Activated naive CD8-positive, alpha-beta T cell (primary cell): ENCODE results near the gene ADRA1B.
A peak's percentile ranks its signal among the peaks of the same experiment; 100 is the strongest.

Source experiments
- H3K27ac Mint-ChIP-seq: one replicate; pipeline ENCODE4 v1.8.0; 2021; ENCODE audit warnings: mixed read lengths
- H3K27me3 Mint-ChIP-seq: one replicate; pipeline ENCODE4 v1.8.0; 2021; ENCODE audit warnings: mixed read lengths
- H3K36me3 Mint-ChIP-seq: one replicate; pipeline ENCODE4 v1.8.0; 2021; ENCODE audit warnings: mixed read lengths
- H3K4me1 Mint-ChIP-seq: one replicate; pipeline ENCODE4 v1.8.0; 2021; ENCODE audit warnings: low read depth, mixed read lengths
- H3K4me3 Mint-ChIP-seq: one replicate; pipeline ENCODE4 v1.8.0; 2021; ENCODE audit warnings: mild to moderate bottlenecking, mixed read lengths
- H3K9me3 Mint-ChIP-seq: one replicate; pipeline ENCODE4 v1.8.0; 2021; ENCODE audit warnings: low read depth, mixed read lengths

The ADRA1B gene

DNA sequence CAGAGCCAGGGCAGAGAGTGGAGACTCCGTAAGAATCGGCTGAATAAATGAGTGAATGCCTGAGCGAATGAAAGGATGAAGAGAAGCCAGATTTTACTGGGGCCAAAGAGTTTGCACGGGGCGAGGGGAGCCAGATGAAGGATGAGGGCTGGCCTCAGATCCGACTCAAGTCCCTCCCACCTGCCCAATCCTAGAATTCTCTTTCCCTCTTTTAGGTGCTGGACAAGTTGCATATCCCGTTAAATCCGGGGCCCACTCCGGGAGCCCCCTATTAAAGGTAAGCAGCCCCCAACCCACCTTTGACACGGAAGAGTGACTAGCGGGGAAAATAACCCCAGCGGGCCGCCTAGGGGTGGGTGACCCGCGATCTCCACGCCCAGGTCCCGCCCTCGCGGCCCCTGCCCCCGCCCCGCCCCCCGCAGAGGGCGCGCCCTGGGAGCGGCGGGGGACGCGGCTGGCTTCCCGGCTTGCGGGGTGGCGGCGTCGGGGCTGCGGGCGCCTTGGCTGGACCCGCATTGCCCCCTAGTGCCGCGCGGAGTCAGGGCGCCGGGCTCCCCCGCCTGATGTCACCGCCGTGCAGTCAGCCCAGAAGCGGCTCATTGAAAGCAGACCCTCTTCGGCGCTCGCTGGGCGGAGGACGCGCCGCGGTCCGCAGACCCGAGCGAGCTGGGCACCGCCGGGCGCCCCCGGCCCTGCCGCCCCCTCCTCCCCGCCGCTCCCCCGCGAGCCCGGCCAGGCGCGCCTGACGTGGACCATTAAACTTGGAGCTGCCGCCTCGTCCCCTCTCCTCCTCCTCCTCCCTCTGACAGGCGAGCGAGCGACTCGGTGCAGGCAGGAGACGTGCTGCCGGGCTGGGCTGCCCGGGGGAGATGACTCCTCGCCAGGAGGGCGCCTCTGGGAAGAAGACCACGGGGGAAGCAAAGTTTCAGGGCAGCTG, at the start of gene ADRA1B:
ADRA1B (plus strand) TSS at position 579 of the 937 bp plus-strand sequence. CDS start 424 bp downstream, outside the sequence.
- Mint-ChIP-seq H3K9me3 (no peaks in the 10 kb centered on the region), H3K4me3 (peak within 1 kb of the TSS; percentile 75), H3K27me3 (peaks cover 29% of the 10 kb centered on the region), H3K27ac (no peak within 1 kb of the TSS), H3K4me1 (peaks cover 8% of the 10 kb centered on the region), H3K36me3 (no peaks in the 10 kb centered on the region)

GRCh38 chr5:159873680-159874079, 42.6 kb upstream of the ADRA1B start:
- no peaks in the 10 kb centered on the region for H3K36me3 Mint-ChIP-seq
- no peak overlapping the region for H3K27ac Mint-ChIP-seq
- H3K4me3 Mint-ChIP-seq = no peak overlapping the region
- peaks cover 2% of the 10 kb centered on the region for H3K4me1 Mint-ChIP-seq
- H3K9me3 Mint-ChIP-seq = no peaks in the 10 kb centered on the region
- peaks cover 5% of the 10 kb centered on the region for H3K27me3 Mint-ChIP-seq

DNA sequence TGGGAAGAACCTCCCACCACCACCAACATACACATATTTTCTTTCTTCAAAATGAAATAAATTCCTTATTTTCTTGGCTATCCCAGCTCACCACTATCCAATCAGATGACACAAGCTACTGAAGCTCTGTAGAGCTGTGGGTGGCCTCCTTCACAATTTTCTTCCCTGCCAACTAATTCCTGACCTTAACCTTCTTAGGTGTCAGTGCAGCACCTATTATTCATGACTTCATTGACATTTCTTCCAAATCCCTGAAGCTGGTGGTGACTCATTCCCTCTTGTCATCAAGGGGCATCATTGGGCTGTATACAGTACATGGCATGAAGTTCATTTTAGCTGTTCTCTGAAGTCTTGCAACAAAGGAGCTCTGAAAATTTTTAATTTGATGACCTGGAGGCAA, 42.0 kb upstream of the ADRA1B start:
- Mint-ChIP-seq H3K9me3 (no peaks in the 10 kb centered on the region), H3K36me3 (no peaks in the 10 kb centered on the region), H3K27me3 (peaks cover 5% of the 10 kb centered on the region), H3K4me1 (peaks cover 2% of the 10 kb centered on the region), H3K4me3 (no peak overlapping the region), H3K27ac (no peak overlapping the region)

DNA sequence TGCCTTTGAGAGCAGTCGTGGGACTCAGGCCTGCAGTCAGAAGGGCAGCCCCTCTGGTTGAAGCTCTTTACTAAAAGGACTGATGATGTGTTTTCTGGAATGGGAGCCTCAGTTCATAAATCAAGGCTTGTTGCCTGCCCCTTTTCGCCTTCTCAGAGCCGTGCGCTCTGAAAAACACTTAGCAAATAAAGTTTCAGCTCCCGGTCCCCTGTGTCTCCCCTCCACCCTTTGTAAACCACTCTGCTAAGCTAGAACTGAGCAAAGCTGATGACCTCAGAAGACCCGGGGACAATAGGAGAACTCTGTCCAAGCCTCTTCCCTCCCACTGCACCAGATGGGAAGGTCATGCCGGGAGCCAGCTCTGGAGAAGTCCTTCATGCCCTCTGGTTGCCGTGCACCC, 39.3 kb upstream of the ADRA1B start:
- peaks cover 11% of the 10 kb centered on the region for H3K27me3 Mint-ChIP-seq

GRCh38 chr5:159877894-159878448, 38.3 kb upstream of the ADRA1B start:
- Mint-ChIP-seq H3K4me1 (peaks cover 2% of the 10 kb centered on the region), H3K4me3 (no peak overlapping the region), H3K27me3 (peaks cover 11% of the 10 kb centered on the region), H3K36me3 (no peaks in the 10 kb centered on the region), H3K9me3 (no peaks in the 10 kb centered on the region), H3K27ac (no peak overlapping the region)

More for the DNA sequence above, 39.3 kb upstream of the ADRA1B start:
- H3K9me3 Mint-ChIP-seq = no peaks in the 10 kb centered on the region
- H3K4me1 Mint-ChIP-seq = peaks cover 2% of the 10 kb centered on the region
- H3K4me3 Mint-ChIP-seq = no peak overlapping the region
- no peaks in the 10 kb centered on the region for H3K36me3 Mint-ChIP-seq
- no peak overlapping the region for H3K27ac Mint-ChIP-seq

GRCh38 chr5:159878988-159879471, 37.3 kb upstream of the ADRA1B start:
- Mint-ChIP-seq H3K4me1 (peaks cover 2% of the 10 kb centered on the region), H3K9me3 (no peaks in the 10 kb centered on the region), H3K36me3 (no peaks in the 10 kb centered on the region), H3K4me3 (no peak overlapping the region), H3K27ac (no peak overlapping the region), H3K27me3 (peaks cover 11% of the 10 kb centered on the region)

- Mint-ChIP-seq H3K27ac (no peak overlapping the region), H3K4me3 (no peak overlapping the region), H3K4me1 (no peaks in the 10 kb centered on the region), H3K36me3 (no peaks in the 10 kb centered on the region), H3K9me3 (no peaks in the 10 kb centered on the region), H3K27me3 (peaks cover 8% of the 10 kb centered on the region)
These were observed 35.6 kb upstream of the ADRA1B start for GRCh38 chr5:159880676-159881075.

- Mint-ChIP-seq H3K27ac (no peak overlapping the region), H3K36me3 (no peaks in the 10 kb centered on the region), H3K4me1 (no peaks in the 10 kb centered on the region), H3K4me3 (no peak overlapping the region), H3K27me3 (peaks cover 9% of the 10 kb centered on the region), H3K9me3 (no peaks in the 10 kb centered on the region)
These were observed 34.3 kb upstream of the ADRA1B start for GRCh38 chr5:159881967-159882366.

DNA sequence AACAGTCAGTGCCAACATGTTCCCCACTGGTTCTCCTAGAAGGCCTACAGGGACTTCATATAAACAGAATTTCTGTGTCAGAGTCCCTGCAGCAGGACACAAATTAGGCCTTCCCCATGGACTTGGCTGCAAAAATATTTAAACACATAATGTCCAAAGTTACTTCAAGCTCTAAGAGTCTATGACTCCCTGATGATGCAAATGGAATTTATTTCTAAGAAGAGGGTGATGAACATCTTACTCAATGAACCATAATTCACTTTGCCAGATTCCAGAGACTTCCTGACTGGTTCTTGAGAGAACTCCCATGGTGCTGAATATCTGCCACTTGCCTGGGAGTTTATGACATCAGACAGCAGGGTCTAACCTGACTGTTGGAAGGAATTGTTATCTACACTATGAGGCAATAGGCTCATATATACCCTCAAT, 32.7 kb upstream of the ADRA1B start:
- Mint-ChIP-seq H3K36me3 (no peaks in the 10 kb centered on the region), H3K4me1 (no peaks in the 10 kb centered on the region), H3K9me3 (no peaks in the 10 kb centered on the region), H3K4me3 (no peak overlapping the region), H3K27ac (no peak overlapping the region), H3K27me3 (peaks cover 7% of the 10 kb centered on the region)

DNA sequence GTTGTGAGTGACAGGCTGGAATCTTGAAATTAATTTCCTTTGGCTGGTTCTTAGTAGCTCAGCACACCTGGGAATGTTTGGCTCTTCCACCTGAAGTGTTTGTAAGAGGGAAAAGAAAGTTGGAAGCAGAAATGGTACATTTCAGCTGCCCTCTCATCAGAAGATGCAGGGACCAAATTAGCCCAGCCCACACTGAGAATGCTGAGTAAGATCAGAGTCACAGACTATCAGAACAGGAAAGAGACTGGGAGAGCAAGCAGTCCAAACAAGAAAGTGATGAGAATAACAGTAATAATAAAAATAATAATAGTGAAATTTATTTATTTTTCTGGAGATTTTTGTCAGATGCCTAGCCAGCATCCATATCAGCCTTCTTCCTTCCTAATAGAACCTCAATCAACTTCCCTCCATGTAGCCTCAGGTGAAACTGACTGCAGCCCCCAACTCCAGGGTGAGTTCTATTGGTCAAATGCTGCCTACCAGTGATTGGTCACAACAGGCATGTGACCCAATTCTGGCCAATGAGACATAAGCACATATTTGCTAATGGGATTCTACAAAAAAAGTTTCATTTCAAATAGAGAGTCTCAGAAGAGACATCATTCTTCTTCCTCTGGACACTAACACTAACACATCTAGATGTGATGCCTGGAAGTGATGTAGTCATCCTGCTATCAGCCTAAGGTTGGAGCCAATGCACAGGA, 31.2 kb upstream of the ADRA1B start:
- no peak overlapping the region for H3K27ac Mint-ChIP-seq
- no peak overlapping the region for H3K4me3 Mint-ChIP-seq
- peaks cover 7% of the 10 kb centered on the region for H3K27me3 Mint-ChIP-seq
- H3K4me1 Mint-ChIP-seq = no peaks in the 10 kb centered on the region
- H3K36me3 Mint-ChIP-seq = no peaks in the 10 kb centered on the region
- no peaks in the 10 kb centered on the region for H3K9me3 Mint-ChIP-seq

GRCh38 chr5:159886296-159886695, 30.0 kb upstream of the ADRA1B start:
- H3K4me1 Mint-ChIP-seq = no peaks in the 10 kb centered on the region
- H3K9me3 Mint-ChIP-seq = no peaks in the 10 kb centered on the region
- peaks cover 2% of the 10 kb centered on the region for H3K27me3 Mint-ChIP-seq
- no peak overlapping the region for H3K27ac Mint-ChIP-seq
- H3K36me3 Mint-ChIP-seq = no peaks in the 10 kb centered on the region
- H3K4me3 Mint-ChIP-seq = no peak overlapping the region

DNA sequence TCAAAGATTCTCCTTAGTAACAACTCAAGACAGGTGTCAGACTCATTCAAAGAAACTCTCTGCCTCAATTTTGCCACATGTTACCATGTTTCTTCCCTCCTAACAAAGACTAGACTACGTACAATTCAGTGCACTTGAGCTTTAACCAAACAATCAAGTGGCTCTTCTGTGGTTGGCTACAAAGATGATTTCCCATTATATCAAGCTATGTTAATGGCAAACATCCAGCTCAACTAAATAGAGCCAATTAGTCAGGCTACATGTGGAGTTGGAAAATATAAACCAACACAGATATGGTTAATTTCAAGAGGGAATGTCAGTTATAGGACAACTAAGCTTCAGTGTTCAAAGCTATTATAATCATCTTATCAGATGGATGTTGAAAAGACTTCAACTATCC, 29.2 kb upstream of the ADRA1B start:
- Mint-ChIP-seq H3K36me3 (no peaks in the 10 kb centered on the region), H3K4me3 (no peak overlapping the region), H3K27me3 (peaks cover 1% of the 10 kb centered on the region), H3K4me1 (no peaks in the 10 kb centered on the region), H3K27ac (no peak overlapping the region), H3K9me3 (no peaks in the 10 kb centered on the region)

DNA sequence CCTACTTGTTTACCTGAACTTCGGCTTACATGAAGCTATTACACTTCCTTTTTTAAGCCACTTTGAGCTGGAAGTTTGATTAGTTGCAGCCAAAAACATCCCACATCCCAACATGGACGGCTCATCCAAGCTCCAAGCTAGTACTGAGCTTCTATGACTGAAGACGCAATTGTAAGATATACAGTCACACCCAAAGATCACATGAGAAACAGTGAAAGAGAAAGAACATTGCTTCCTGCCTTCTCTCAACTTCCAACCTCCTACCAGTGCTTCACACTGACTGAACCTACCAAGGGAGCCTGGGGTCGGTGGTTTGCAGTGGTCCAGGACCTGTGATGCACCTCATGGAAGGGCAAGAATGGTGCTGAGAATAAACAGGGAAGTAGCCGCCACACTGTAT, 27.4 kb upstream of the ADRA1B start:
- no peaks in the 10 kb centered on the region for H3K9me3 Mint-ChIP-seq
- H3K36me3 Mint-ChIP-seq = no peaks in the 10 kb centered on the region
- no peak overlapping the region for H3K27ac Mint-ChIP-seq
- peaks cover 1% of the 10 kb centered on the region for H3K27me3 Mint-ChIP-seq
- H3K4me3 Mint-ChIP-seq = no peak overlapping the region
- H3K4me1 Mint-ChIP-seq = no peaks in the 10 kb centered on the region

GRCh38 chr5:159890141-159890540, 26.1 kb upstream of the ADRA1B start:
- Mint-ChIP-seq H3K4me1 (no peaks in the 10 kb centered on the region), H3K4me3 (no peak overlapping the region), H3K27ac (no peak overlapping the region), H3K27me3 (peaks cover 4% of the 10 kb centered on the region), H3K36me3 (no peaks in the 10 kb centered on the region), H3K9me3 (no peaks in the 10 kb centered on the region)

- no peak overlapping the region for H3K4me3 Mint-ChIP-seq
- no peaks in the 10 kb centered on the region for H3K36me3 Mint-ChIP-seq
- H3K27me3 Mint-ChIP-seq = peaks cover 4% of the 10 kb centered on the region
- no peaks in the 10 kb centered on the region for H3K4me1 Mint-ChIP-seq
- H3K27ac Mint-ChIP-seq = no peak overlapping the region
- no peaks in the 10 kb centered on the region for H3K9me3 Mint-ChIP-seq
These were observed 24.9 kb upstream of the ADRA1B start for GRCh38 chr5:159891371-159891770.
